GM21619 (cell line): ENCODE measurements around the gene COL21A1.
"Not testable (repeated sequence)": the region's sequence is repeated elsewhere in the genome, so short reads cannot be mapped to it uniquely, and the experiment has no call there.

ENCODE experiments used
- ATAC-seq: cut with Tn5 transposase; IDR thresholded peaks from one replicate; pipeline ENCODE4 v1.9.1; 2021; ENCODE audit not compliant: unreplicated experiment

COL21A1 gene

DNA sequence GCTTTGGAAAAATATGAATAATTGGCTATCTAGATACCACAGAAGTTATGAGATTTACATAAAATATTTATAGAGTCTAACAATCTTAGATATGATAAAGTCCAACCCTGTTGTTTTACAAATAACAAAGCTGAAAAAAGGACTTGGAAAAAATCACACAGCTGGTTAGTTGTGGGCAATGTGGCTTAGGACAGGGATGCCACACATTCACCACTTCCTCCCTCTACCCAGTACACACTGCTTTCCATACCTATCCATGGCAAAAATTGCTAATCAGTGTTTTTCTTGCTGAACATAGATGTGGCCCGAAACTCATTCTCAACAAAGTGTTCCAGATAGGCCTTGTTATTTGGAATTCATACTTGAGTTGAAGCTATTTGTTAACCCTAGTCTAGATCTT lies 224.7 kb downstream of the COL21A1 start:
- no peak for ATAC-seq

DNA sequence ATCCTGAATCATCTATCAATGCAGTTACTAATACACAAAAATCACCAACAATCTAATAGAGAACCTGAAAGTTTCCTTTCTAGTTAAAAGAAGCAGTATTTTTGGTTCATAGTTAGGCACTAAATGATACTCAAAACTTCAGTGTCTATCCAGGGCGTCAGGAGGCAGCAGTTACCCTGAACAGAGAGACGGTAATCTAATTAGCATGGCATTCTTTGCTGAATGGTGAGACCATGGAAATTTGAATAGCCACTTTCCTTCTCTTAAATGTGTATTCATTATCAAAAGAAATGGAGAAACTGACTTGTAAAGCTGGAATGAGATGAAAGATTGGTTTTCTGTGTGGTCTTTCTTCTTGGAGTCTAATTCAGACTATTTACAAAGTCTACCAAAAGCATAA lies 225.4 kb downstream of the COL21A1 start:
- no peak for ATAC-seq

DNA sequence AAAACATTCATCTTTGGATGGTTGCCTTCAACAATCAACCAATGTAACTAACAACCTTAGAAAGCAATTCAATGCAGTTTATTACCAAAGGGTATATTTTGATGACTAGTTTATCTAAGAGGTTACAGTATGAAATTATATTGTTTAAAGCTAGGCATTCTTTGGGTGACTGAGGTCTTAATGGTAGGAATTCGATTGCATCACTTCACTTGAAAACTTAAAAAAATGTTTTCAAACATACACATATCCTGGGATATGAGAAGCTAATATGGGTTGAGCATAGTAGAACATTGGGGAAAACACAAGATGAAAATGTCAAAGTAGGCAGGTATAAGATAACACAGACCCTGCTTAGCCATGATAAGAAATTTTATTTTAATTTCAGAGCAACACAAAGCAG lies 227.4 kb downstream of the COL21A1 start:
- no peak for ATAC-seq

DNA sequence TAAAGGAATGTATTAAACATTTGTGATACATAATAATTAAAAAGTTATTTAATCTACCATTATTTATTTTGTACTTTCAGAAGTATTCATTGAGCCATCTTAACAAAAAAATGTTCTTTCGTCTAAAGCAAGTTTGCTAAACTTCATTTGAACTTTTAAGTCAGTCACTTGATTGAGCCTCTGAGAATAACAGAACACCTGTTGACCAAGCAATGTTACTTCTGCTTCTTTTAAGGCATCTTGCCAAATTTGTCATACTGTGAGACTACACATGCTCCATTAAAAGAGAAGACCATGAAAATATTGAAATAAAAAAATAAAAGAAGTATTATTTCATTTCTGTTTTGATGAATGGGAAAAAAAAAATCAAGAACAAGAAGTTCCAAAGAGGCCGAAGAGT lies 230.2 kb downstream of the COL21A1 start:
- no peak for ATAC-seq

DNA sequence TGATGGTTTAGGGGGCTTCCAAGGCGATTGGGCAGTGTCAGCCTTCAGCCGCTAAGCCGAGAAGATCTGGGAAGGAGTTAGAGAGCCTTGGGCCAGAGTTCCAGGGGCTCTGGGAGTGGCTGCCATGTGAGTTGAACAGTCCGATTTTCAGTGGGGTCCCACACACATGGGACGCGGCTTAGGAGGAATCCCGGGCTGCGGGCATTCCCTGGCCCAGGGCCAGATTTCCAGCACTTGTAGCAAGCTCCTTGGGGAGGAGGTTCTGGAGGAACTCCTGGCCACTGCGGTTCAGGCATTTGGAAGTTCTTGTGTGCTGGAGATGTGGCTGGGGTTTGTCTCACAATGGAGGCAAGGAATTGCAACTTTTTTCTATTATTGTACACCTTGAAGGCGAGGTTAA lies 233.3 kb downstream of the COL21A1 start:
- ATAC-seq = not testable (repeated sequence)

DNA sequence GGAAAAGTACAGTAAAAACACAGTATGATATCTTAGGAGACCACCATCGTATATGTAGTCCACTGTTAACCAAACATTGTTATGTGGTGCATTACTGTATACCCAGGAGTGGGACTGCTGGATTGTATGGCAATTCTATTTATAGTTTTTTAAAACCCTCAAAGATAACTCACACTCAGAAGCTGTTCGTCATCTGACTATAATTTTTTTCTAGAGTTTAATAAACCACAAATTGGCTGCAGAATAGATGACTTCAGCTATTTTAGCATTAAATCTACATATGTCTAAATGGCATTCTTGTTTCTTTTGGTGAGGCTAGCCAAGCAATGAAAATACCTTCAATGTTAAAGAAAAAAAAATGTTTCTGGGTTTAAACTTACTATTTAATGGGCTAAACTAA lies 237.7 kb downstream of the COL21A1 start:
- no peak for ATAC-seq
